PFSK-1 (cell line): Measurements from ENCODE around the gene PPARA.

Experiments used
- FOXP2 ChIP-seq: optimal IDR thresholded peaks from 2 replicates; pipeline ENCODE3; 2011; ENCODE audit warnings: borderline replicate concordance, control low read depth, inconsistent platforms; ENCODE audit not compliant: insufficient read depth; ENCODE audit errors: extremely low read length, extremely low read depth
- POLR2AphosphoS5 ChIP-seq: IDR thresholded peaks from 2 replicates; pipeline ENCODE4 v1.6.1; 2012; ENCODE audit warnings: low read depth, mild to moderate bottlenecking, control low read depth, low read length, moderate library complexity

- no peak for TF ChIP-seq FOXP2
- TF ChIP-seq POLR2AphosphoS5, result no peak
Observed at GRCh38 chr22:46148336-46148735, 2.0 kb upstream of the PPARA start.
